Keratinocyte (primary cell): ENCODE measurements around the gene KMT2E. TPM values are rescaled to one million over a fixed set of nuclear protein-coding genes. Genes with fewer than 3 reads are reported as not detected.

Source experiments
- DNase-seq: peaks from one replicate; pipeline ENCODE4 v3.0.0-alpha.2; 2011; ENCODE audit warnings: low read depth, missing footprints, low spot score
- FAIRE-seq: peaks from 2 replicates; lab custom pipeline; 2011; peaks lifted over from hg19 to GRCh38; lab: Jason Lieb, UNC
- H2AFZ ChIP-seq: 2 replicates; pipeline ENCODE4 v1.6.0; 2012; ENCODE audit warnings: low read length, control low read depth, inconsistent platforms; ENCODE audit not compliant: control insufficient read depth
- H3K27ac ChIP-seq: 2 replicates; pipeline ENCODE4 v1.5.1; 2011; ENCODE audit warnings: low read length; ENCODE audit not compliant: control insufficient read depth, insufficient read depth
- H3K27me3 ChIP-seq: 3 replicates; pipeline ENCODE4 v1.6.0; 2011; ENCODE audit warnings: low read length; ENCODE audit not compliant: control insufficient read depth, insufficient read depth; ENCODE audit errors: extremely low read depth
- H3K36me3 ChIP-seq, 2 experiments: 2 replicates in 1 of 2; 3 replicates in 1 of 2; pipeline ENCODE4 v1.5.1; 2011; ENCODE audit warnings: low read length in 2 of 2, mild to moderate bottlenecking in 1 of 2; ENCODE audit not compliant: control insufficient read depth in 2 of 2, insufficient read depth in 2 of 2; ENCODE audit errors: extremely low read depth in 1 of 2
- H3K4me1 ChIP-seq: 3 replicates; pipeline ENCODE4 v1.5.1; 2011; ENCODE audit warnings: low read length; ENCODE audit not compliant: control insufficient read depth, insufficient read depth; ENCODE audit errors: extremely low read depth
- H3K4me2 ChIP-seq: 3 replicates; pipeline ENCODE4 v1.6.0; 2011; ENCODE audit warnings: low read depth, low read length; ENCODE audit not compliant: control insufficient read depth, insufficient read depth; ENCODE audit errors: extremely low read depth
- H3K4me3 ChIP-seq, 3 experiments: fragments of 200-600 bp in 1 of 3; sonication (generic) in 1 of 3; 2 replicates in 2 of 3; 3 replicates in 1 of 3; pipeline ENCODE4 v1.5.1; 2011 to 2016; ENCODE audit warnings: low read length in 3 of 3, mild to moderate bottlenecking in 3 of 3, control low read depth in 2 of 3, inconsistent platforms in 1 of 3, low read depth in 1 of 3, mixed read lengths in 1 of 3, mixed run types in 1 of 3, moderate library complexity in 1 of 3; ENCODE audit not compliant: control insufficient read depth in 2 of 3, insufficient read depth in 2 of 3; ENCODE audit errors: extremely low read depth in 1 of 3
- H3K79me2 ChIP-seq: 2 replicates; pipeline ENCODE4 v1.6.0; 2012; ENCODE audit warnings: low read length; ENCODE audit not compliant: control insufficient read depth, insufficient read depth
- H3K9ac ChIP-seq: 3 replicates; pipeline ENCODE4 v1.6.0; 2011; ENCODE audit warnings: low read length; ENCODE audit not compliant: control insufficient read depth, insufficient read depth; ENCODE audit errors: extremely low read depth
- H3K9me1 ChIP-seq: 3 replicates; pipeline ENCODE4 v1.6.0; 2011; ENCODE audit warnings: low read length; ENCODE audit not compliant: control insufficient read depth, insufficient read depth; ENCODE audit errors: extremely low read depth
- H3K9me3 ChIP-seq: 2 replicates; pipeline ENCODE4 v1.5.1; 2012; ENCODE audit warnings: low read depth, low read length; ENCODE audit not compliant: control insufficient read depth
- H4K20me1 ChIP-seq: 3 replicates; pipeline ENCODE4 v1.6.0; 2011; ENCODE audit warnings: low read length; ENCODE audit not compliant: control insufficient read depth, insufficient read depth; ENCODE audit errors: extremely low read depth
- EZH2 ChIP-seq: IDR thresholded peaks from one replicate; pipeline ENCODE4 v1.6.1; 2012; ENCODE audit warnings: inconsistent platforms, mild to moderate bottlenecking, low read length, moderate library complexity
- dilution Hi-C: fragments of 300-500 bp; cut with MboI; formaldehyde crosslinking; loops from one replicate; pipeline ENCODE4 v1.7.0; 2020; ENCODE audit warnings: low sequenced_read_pairs; ENCODE audit not compliant: extremely low pct_ligation_motif_present
- polyA plus RNA-seq, 5 experiments: library from polyadenylated mRNA; depleted of rRNA in 3 of 5; stranded (reverse) in 3 of 5; stranded (forward) in 1 of 5; unstranded in 1 of 5; fragments of >200 nt; gene quantifications; 1 replicate in 1 of 5; 2 replicates in 3 of 5; 3 replicates in 1 of 5; pipeline versions ENCODE4 v1.2.1 to v1.2.3, GENCODE V29; 2011 to 2012; ENCODE audit warnings: missing spikeins in 2 of 5, low read depth in 1 of 5, low replicate concordance in 1 of 5
- TF ChIP-seq, protein P1 (sequence below), 3 experiments: IDR thresholded peaks in 1 of 3; conservative IDR thresholded peaks in 1 of 3; optimal IDR thresholded peaks in 1 of 3; 2 replicates in 2 of 3; 3 replicates in 1 of 3; pipeline versions ENCODE3 to v1.5.1; 2011; ENCODE audit warnings: low read length in 3 of 3, mild to moderate bottlenecking in 3 of 3, moderate library complexity in 2 of 3, control low read depth in 1 of 3, inconsistent platforms in 1 of 3; ENCODE audit not compliant: insufficient read depth in 2 of 3; ENCODE audit errors: extremely low read depth in 1 of 3

Gene KMT2E
- polyA plus RNA-seq, 1 donor (not counting 4 experiments of a cell fraction or from before 2014, with no cell fraction given), result 12.9 TPM

DNA sequence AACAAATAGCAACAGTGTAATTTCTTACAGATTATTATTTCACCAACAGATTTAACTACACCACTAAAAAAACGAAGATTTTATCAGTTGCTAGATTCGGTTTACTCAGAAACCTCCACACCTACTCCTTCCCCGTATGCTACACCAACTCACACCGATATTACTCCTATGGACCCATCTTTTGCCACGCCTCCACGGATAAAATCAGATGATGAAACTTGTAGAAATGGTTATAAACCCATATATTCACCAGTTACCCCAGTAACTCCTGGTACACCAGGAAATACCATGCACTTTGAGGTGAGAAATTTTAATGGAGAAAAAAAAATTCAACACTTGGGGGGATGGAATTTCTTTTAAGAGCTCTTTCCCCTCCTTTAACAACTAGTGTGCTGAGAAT lies 92.5 kb downstream of the KMT2E start:
- dilution Hi-C loops, result no loop called here
- Histone ChIP-seq H3K9me1 (no peaks in the 10 kb centered on the region), H2AFZ (no peak overlapping the region), H3K36me3 (peaks cover 22 to 33% of the 10 kb centered on the region in 2 experiments), H3K4me3 (no peak overlapping the region), H3K4me1 (no peaks in the 10 kb centered on the region), H3K79me2 (no peaks in the 10 kb centered on the region), H3K27me3 (no peaks in the 10 kb centered on the region), H3K9ac (no peak overlapping the region), H3K9me3 (no peaks in the 10 kb centered on the region), H4K20me1 (no peaks in the 10 kb centered on the region), H3K27ac (peak overlapping the region; percentile 13), H3K4me2 (no peak overlapping the region)
- FAIRE-seq, result no peak
- no peak for TF ChIP-seq EZH2
- TF ChIP-seq, protein P1, sequence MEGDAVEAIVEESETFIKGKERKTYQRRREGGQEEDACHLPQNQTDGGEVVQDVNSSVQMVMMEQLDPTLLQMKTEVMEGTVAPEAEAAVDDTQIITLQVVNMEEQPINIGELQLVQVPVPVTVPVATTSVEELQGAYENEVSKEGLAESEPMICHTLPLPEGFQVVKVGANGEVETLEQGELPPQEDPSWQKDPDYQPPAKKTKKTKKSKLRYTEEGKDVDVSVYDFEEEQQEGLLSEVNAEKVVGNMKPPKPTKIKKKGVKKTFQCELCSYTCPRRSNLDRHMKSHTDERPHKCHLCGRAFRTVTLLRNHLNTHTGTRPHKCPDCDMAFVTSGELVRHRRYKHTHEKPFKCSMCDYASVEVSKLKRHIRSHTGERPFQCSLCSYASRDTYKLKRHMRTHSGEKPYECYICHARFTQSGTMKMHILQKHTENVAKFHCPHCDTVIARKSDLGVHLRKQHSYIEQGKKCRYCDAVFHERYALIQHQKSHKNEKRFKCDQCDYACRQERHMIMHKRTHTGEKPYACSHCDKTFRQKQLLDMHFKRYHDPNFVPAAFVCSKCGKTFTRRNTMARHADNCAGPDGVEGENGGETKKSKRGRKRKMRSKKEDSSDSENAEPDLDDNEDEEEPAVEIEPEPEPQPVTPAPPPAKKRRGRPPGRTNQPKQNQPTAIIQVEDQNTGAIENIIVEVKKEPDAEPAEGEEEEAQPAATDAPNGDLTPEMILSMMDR (optimal IDR thresholded peaks at IDR 0.05 in 1 of 3, IDR thresholded peaks at IDR 0.05 in 1 of 3, conservative IDR thresholded peaks at IDR 0.05 in 1 of 3; ENCODE audit: extremely low read depth in 1 of 3, insufficient read depth in 2 of 3, low read length in 3 of 3), result no peak
- DNase-seq, result no peak

DNA sequence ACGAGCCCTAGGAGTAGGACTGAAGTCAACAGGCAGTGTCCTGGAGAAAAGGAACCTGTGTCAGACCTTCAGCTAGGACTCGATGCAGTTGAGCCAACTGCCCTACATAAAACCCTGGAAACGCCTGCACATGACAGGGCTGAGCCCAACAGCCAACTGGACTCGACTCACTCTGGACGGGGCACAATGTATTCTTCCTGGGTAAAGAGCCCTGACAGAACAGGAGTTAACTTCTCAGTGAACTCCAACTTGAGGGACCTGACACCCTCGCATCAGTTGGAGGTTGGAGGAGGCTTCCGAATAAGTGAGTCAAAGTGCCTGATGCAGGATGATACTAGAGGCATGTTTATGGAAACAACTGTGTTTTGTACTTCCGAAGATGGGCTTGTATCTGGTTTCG lies 93.5 kb downstream of the KMT2E start:
- Histone ChIP-seq H4K20me1 (no peaks in the 10 kb centered on the region), H3K4me3 (no peak overlapping the region), H3K36me3 (peaks cover 25 to 38% of the 10 kb centered on the region in 2 experiments), H3K27me3 (no peaks in the 10 kb centered on the region), H3K79me2 (no peaks in the 10 kb centered on the region), H3K9me1 (no peaks in the 10 kb centered on the region), H2AFZ (no peak overlapping the region), H3K4me1 (no peaks in the 10 kb centered on the region), H3K9ac (no peak overlapping the region), H3K27ac (no peak overlapping the region), H3K4me2 (no peak overlapping the region), H3K9me3 (no peaks in the 10 kb centered on the region)
- dilution Hi-C loops, result no loop called here
- DNase-seq (no peak), FAIRE-seq (no peak)
- TF ChIP-seq, protein P1 (optimal IDR thresholded peaks at IDR 0.05 in 1 of 3, IDR thresholded peaks at IDR 0.05 in 1 of 3, conservative IDR thresholded peaks at IDR 0.05 in 1 of 3; ENCODE audit: extremely low read depth in 1 of 3, insufficient read depth in 2 of 3, low read length in 3 of 3), result no peak
- no peak for TF ChIP-seq EZH2
